GM12801 (cell line): ENCODE results near the gene WASL.

Experiments used
- CTCF ChIP-seq: IDR thresholded peaks from one replicate; pipeline ENCODE4 v1.5.1; 2011; ENCODE audit warnings: control low read depth; ENCODE audit not compliant: insufficient read length; ENCODE audit errors: extremely low read depth

Gene WASL

GRCh38 chr7:123633553-123633952, 115.2 kb downstream of the WASL start:
- no peak for TF ChIP-seq CTCF

- TF ChIP-seq CTCF = no peak
These were observed 116.0 kb downstream of the WASL start for GRCh38 chr7:123632808-123633207.
